ENCODE data around the gene ZNF512B.
"Not testable (repeated sequence)": the region's sequence is repeated elsewhere in the genome, so short reads cannot be mapped to it uniquely, and the experiment has no call there.

DNA sequence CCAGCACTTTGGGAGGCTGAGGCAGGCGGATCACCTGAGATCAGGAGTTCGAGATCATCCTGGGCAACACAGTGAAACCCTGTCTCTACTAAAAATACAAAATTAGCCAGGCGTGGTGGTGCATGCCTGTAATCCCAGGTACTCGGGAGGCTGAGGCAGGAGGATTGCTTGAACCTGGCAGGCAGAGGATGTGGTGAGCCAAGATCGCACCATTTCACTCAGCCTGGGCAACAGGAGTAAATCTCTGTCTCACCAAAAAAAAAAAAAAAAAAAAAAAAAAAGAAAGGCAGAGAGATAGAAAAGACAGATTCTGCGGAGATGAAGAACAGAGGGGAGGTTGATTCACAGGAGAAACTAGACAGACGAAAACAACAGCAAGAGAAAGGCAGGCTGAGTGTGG, 6.8 kb upstream of the ZNF512B start:
- TF ChIP-seq, protein P1, sequence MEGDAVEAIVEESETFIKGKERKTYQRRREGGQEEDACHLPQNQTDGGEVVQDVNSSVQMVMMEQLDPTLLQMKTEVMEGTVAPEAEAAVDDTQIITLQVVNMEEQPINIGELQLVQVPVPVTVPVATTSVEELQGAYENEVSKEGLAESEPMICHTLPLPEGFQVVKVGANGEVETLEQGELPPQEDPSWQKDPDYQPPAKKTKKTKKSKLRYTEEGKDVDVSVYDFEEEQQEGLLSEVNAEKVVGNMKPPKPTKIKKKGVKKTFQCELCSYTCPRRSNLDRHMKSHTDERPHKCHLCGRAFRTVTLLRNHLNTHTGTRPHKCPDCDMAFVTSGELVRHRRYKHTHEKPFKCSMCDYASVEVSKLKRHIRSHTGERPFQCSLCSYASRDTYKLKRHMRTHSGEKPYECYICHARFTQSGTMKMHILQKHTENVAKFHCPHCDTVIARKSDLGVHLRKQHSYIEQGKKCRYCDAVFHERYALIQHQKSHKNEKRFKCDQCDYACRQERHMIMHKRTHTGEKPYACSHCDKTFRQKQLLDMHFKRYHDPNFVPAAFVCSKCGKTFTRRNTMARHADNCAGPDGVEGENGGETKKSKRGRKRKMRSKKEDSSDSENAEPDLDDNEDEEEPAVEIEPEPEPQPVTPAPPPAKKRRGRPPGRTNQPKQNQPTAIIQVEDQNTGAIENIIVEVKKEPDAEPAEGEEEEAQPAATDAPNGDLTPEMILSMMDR (conservative IDR thresholded peaks at IDR 0.05 in 1 of 2, IDR thresholded peaks at IDR 0.05 in 1 of 2; ENCODE audit: extremely low read depth in 1 of 2, insufficient read depth in 1 of 2, low read depth in 1 of 2, low read length in 2 of 2), result not testable (repeated sequence)
- TF ChIP-seq EZH2 (IDR thresholded peaks at IDR 0.05; ENCODE audit: borderline replicate concordance, low read length), result not testable (repeated sequence)
